ENCODE results near the gene ABCA9.

DNA sequence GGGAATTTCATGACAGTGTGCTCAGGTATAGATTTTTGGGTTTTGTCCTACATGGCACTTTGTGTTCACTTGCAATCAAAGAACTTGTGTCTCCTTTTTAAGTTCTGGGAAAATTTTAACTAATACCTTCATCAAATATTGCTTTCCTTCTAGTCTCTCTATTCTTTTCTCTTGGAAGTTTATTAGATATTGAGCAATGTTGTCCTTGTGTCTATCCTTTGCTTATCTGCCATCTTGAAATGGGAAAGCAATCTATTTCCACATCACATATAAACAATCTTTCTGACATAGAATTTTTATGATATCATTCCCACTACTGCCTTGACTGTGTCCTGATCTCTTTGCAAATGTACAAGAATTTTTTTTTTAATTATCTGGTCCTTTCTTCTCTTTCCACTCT, 4.4 kb upstream of the ABCA9 start:
- TF ChIP-seq CTCF (IDR thresholded peaks at IDR 0.05): no peak
- TF ChIP-seq POLR2A (IDR thresholded peaks at IDR 0.05): no peak

All from breast epithelium (tissue), 3 donors.